ENCODE results near the gene ZNF771.
"Not testable (repeated sequence)": the region's sequence is repeated elsewhere in the genome, so short reads cannot be mapped to it uniquely, and the experiment has no call there.

ZNF771 gene

GRCh38 chr16:30429678-30430427 lies 22.4 kb downstream of the ZNF771 start, which contains the start of gene DCTPP1:
TSS of gene DCTPP1 (minus strand) at chr16:30430030. CDS start at chr16:30429980, 50 bp downstream.
- peak; percentile 83 to 95 for DNase-seq (ENCODE audit: low read depth in 1 of 2, low spot score in 1 of 2)

- DNase-seq (ENCODE audit: low read depth in 1 of 2, low spot score in 1 of 2), result no peak
Observed at GRCh38 chr16:30430428-30430970, 23.1 kb downstream of the ZNF771 start.

GRCh38 chr16:30434852-30435251 lies 27.4 kb downstream of the ZNF771 start:
- peak in 1 of 2 donors; percentile 55 for DNase-seq (ENCODE audit: low read depth in 1 of 2, low spot score in 1 of 2)

GRCh38 chr16:30437511-30438046 lies 30.2 kb downstream of the ZNF771 start:
- no peak for DNase-seq (ENCODE audit: low read depth in 1 of 2, low spot score in 1 of 2)

GRCh38 chr16:30438835-30439234 lies 31.4 kb downstream of the ZNF771 start:
- no peak for DNase-seq (ENCODE audit: low read depth in 1 of 2, low spot score in 1 of 2)

- DNase-seq (ENCODE audit: low read depth in 1 of 2, low spot score in 1 of 2), result no peak
Observed at GRCh38 chr16:30439720-30440348, 32.4 kb downstream of the ZNF771 start.

- DNase-seq (ENCODE audit: low read depth in 1 of 2, low spot score in 1 of 2), result no peak
Observed at GRCh38 chr16:30443631-30444030, 36.2 kb downstream of the ZNF771 start.

GRCh38 chr16:30444231-30445148 lies 37.1 kb downstream of the ZNF771 start:
- DNase-seq (ENCODE audit: low read depth in 1 of 2, low spot score in 1 of 2), result no peak

- DNase-seq (ENCODE audit: low read depth in 1 of 2, low spot score in 1 of 2), result no peak
Observed at GRCh38 chr16:30445149-30445407, 37.7 kb downstream of the ZNF771 start.

GRCh38 chr16:30445408-30446202 lies 38.2 kb downstream of the ZNF771 start, which contains the start of gene SEPHS2:
TSS of gene SEPHS2 (minus strand) at chr16:30445874. CDS start at chr16:30445727, 147 bp downstream.
- DNase-seq (ENCODE audit: low read depth in 1 of 2, low spot score in 1 of 2), result peak; percentile 89 to 97

- DNase-seq (ENCODE audit: low read depth in 1 of 2, low spot score in 1 of 2), result no peak
Observed at GRCh38 chr16:30446203-30446595, 38.8 kb downstream of the ZNF771 start.

GRCh38 chr16:30447512-30448226 lies 40.3 kb downstream of the ZNF771 start:
- no peak for DNase-seq (ENCODE audit: low read depth in 1 of 2, low spot score in 1 of 2)

- DNase-seq (ENCODE audit: low read depth in 1 of 2, low spot score in 1 of 2), result no peak
Observed at GRCh38 chr16:30449116-30449435, 41.7 kb downstream of the ZNF771 start.

GRCh38 chr16:30452709-30453580 lies 45.5 kb downstream of the ZNF771 start:
- not testable (repeated sequence) for DNase-seq (ENCODE audit: low read depth in 1 of 2, low spot score in 1 of 2)

- DNase-seq (ENCODE audit: low read depth in 1 of 2, low spot score in 1 of 2), result no peak
Observed at GRCh38 chr16:30456302-30456701, 48.9 kb downstream of the ZNF771 start.

GRCh38 chr16:30457256-30457655 lies 49.9 kb downstream of the ZNF771 start:
- no peak for DNase-seq (ENCODE audit: low read depth in 1 of 2, low spot score in 1 of 2)

- no peak for DNase-seq (ENCODE audit: low read depth in 1 of 2, low spot score in 1 of 2)
Observed at GRCh38 chr16:30457743-30458560, 50.5 kb downstream of the ZNF771 start.

All from activated CD4-positive, alpha-beta T cell treated with anti-CD3 and anti-CD28 coated beads, Interleukin-2, amount 50 U/mL, for 24 hours (primary cell).